ENCODE data around the gene SERPINB8.

DNA sequence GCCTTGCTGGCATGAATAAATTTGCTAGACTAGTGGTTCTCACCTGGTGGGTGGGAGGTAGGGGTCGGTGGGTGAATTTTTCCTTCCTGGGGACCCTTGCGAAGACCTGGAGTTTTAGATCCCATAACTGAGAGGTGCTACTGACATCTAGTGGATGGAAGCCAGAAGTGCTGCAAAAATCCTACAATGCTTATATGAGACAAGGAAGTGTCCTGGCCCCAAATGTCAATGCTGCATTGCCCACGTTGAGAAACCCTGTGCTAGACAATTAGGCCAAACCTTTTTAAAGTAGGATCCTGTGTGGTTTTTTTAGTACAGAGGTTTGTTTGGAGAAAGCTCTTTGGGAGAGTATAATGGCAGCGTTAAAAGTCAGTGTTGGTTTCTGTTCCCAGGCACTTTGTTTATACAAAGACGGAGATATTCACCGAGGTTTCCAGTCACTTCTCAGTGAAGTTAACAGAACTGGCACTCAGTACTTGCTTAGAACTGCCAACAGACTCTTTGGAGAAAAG is 9.6 kb downstream of the SERPINB8 start:
- TF ChIP-seq POLR2A (IDR thresholded peaks at IDR 0.05): no peak
- peak; percentile 56 to 82 (median 77) for TF ChIP-seq CTCF (IDR thresholded peaks at IDR 0.05)
